Rectal smooth muscle tissue (tissue), 1 donor: Measurements from ENCODE around the gene ZBTB3.
"Not testable (repeated sequence)": the region's sequence is repeated elsewhere in the genome, so short reads cannot be mapped to it uniquely, and the experiment has no call there.

Experiments
- H3K27ac ChIP-seq: one replicate; pipeline ENCODE4 v1.7.0; 2013; ENCODE audit warnings: low read depth, low read length, inconsistent platforms
- H3K27me3 ChIP-seq: one replicate; pipeline ENCODE4 v1.7.0; 2013; ENCODE audit warnings: low read length; ENCODE audit not compliant: control insufficient read depth, insufficient read depth
- H3K36me3 ChIP-seq: one replicate; pipeline ENCODE4 v1.7.0; 2013; ENCODE audit warnings: low read length; ENCODE audit not compliant: control insufficient read depth, insufficient read depth
- H3K4me1 ChIP-seq: one replicate; pipeline ENCODE4 v1.7.0; 2013; ENCODE audit warnings: low read length; ENCODE audit not compliant: control insufficient read depth, insufficient read depth
- H3K4me3 ChIP-seq: one replicate; pipeline ENCODE4 v1.7.0; 2013; ENCODE audit warnings: low read length
- H3K9ac ChIP-seq: one replicate; pipeline ENCODE4 v1.7.0; 2013; ENCODE audit warnings: low read length

Gene ZBTB3

DNA sequence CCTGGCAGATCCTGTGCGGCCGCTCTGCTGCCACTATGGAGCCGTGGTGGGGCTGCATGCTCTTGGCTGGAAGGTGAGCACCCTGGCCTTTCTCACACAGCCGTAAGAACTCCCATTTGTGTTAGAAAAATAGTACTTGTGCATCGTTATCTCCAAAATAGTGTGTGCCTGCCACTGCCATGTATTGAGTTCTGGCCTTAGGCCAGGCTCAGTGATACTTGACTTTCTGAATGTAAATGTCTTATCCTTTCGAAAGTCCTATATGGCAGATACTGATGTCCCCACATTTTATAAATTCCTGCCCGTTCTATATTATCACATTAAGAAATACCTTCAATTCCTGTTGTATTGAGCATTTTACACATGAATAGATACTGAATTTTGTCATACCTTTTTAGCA lies 28.8 kb upstream of the ZBTB3 start:
- Histone ChIP-seq H3K4me3 (no peak overlapping the region), H3K36me3 (peaks cover 6% of the 10 kb centered on the region), H3K27me3 (no peaks in the 10 kb centered on the region), H3K4me1 (peaks cover 6% of the 10 kb centered on the region), H3K9ac (no peak overlapping the region), H3K27ac (no peak overlapping the region)

DNA sequence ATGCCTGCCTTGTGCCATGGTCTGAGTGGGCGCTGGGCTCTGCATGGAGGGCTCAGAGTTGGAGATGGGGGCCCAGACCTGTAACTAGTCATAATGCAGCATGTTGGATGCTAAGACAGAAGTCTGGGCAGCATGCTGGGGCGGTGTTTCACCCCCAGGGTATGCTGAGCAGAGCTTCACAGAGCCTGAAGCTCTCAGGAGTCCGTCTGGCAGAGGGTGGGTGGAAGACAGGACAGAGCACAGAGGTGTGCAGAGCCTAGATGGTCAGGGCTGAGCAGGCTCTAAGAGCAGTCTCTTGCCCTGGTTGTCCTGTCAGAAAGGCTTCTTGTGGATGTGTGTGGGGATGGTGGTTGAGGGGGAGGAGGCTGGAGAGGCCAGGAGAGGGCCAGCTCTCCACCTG lies 24.5 kb upstream of the ZBTB3 start:
- H3K9ac ChIP-seq, result no peak overlapping the region
- no peaks in the 10 kb centered on the region for H3K27me3 ChIP-seq
- no peak overlapping the region for H3K27ac ChIP-seq
- H3K4me3 ChIP-seq, result no peak overlapping the region
- peaks cover 16% of the 10 kb centered on the region for H3K36me3 ChIP-seq
- no peaks in the 10 kb centered on the region for H3K4me1 ChIP-seq

- Histone ChIP-seq H3K27ac (no peak overlapping the region), H3K4me3 (no peak overlapping the region), H3K27me3 (no peaks in the 10 kb centered on the region), H3K9ac (no peak overlapping the region), H3K4me1 (no peaks in the 10 kb centered on the region), H3K36me3 (peaks cover 16% of the 10 kb centered on the region)
Measured at GRCh38 chr11:62777389-62777788, 23.4 kb upstream of the ZBTB3 start.

GRCh38 chr11:62775646-62776045 lies 21.7 kb upstream of the ZBTB3 start:
- Histone ChIP-seq H3K36me3 (peaks cover 11% of the 10 kb centered on the region), H3K27ac (no peak overlapping the region), H3K4me3 (no peak overlapping the region), H3K4me1 (peaks cover 8% of the 10 kb centered on the region), H3K27me3 (no peaks in the 10 kb centered on the region), H3K9ac (no peak overlapping the region)

GRCh38 chr11:62774407-62774806 lies 20.4 kb upstream of the ZBTB3 start:
- Histone ChIP-seq H3K27me3 (no peaks in the 10 kb centered on the region), H3K9ac (no peak overlapping the region), H3K36me3 (peaks cover 11% of the 10 kb centered on the region), H3K27ac (no peak overlapping the region), H3K4me3 (no peak overlapping the region), H3K4me1 (peaks cover 18% of the 10 kb centered on the region)

GRCh38 chr11:62771144-62772021 lies 17.4 kb upstream of the ZBTB3 start, which contains the start of gene TAF6L:
TAF6L (plus strand) TSS chr11:62771396; CDS start chr11:62775784, 4,388 bp downstream.
- peak within 1 kb of the TSS; percentile 87 for H3K4me3 ChIP-seq
- no peaks in the 10 kb centered on the region for H3K27me3 ChIP-seq
- H3K36me3 ChIP-seq, result peaks cover 14% of the 10 kb centered on the region
- H3K27ac ChIP-seq, result peak within 1 kb of the TSS; percentile 96
- peaks cover 18% of the 10 kb centered on the region for H3K4me1 ChIP-seq
- H3K9ac ChIP-seq, result peak within 1 kb of the TSS; percentile 76

- peak overlapping the region; percentile 87 for H3K4me3 ChIP-seq
- H3K9ac ChIP-seq, result peak overlapping the region; percentile 42
- peak overlapping the region; percentile 96 for H3K27ac ChIP-seq
- peaks cover 18% of the 10 kb centered on the region for H3K4me1 ChIP-seq
- H3K36me3 ChIP-seq, result peaks cover 12% of the 10 kb centered on the region
- H3K27me3 ChIP-seq, result no peaks in the 10 kb centered on the region
Measured at GRCh38 chr11:62770778-62771143, 16.8 kb upstream of the ZBTB3 start.

GRCh38 chr11:62760867-62761227 lies 6.9 kb upstream of the ZBTB3 start:
- H3K4me3 ChIP-seq, H3K27me3 ChIP-seq, H3K36me3 ChIP-seq, H3K4me1 ChIP-seq, H3K9ac ChIP-seq, H3K27ac ChIP-seq: not testable (repeated sequence)

- no peak overlapping the region for H3K4me3 ChIP-seq
Measured at GRCh38 chr11:62757846-62758788, 4.2 kb upstream of the ZBTB3 start.

DNA sequence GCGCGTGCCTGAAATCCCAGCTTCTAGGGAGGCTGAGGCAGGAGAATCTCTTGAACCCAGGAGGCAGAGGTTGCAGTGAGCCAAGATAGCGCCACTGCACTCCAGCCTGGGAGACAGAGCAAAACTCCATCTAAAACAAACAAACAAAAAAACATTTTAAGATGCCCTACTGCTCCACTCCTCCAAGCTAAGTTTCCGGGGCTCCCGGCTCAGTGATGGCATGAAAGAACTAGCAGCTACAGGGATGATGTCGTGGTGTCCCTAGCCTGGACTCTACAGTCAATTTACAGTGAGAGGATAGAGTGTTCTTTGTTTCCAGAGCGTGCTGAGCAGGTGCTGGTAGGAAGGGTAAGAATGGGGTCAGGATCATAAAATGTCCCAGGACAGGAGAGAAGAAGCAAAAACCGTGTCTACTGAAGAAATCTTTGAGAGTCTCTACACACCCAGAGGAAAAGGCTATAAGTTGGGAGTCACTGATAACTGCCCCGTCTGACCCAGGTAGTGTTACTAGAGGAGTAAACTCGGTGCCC lies 1.2 kb upstream of the ZBTB3 start:
- peaks cover 3% of the 10 kb centered on the region for H3K36me3 ChIP-seq
- H3K27ac ChIP-seq, result no peak overlapping the region
- H3K9ac ChIP-seq, result no peak overlapping the region
- no peak overlapping the region for H3K4me3 ChIP-seq
- no peaks in the 10 kb centered on the region for H3K27me3 ChIP-seq
- peaks cover 8% of the 10 kb centered on the region for H3K4me1 ChIP-seq

More at GRCh38 chr11:62757846-62758788, 4.2 kb upstream of the ZBTB3 start:
- Histone ChIP-seq H3K27me3 (no peaks in the 10 kb centered on the region), H3K36me3 (peaks cover 3% of the 10 kb centered on the region), H3K9ac (no peak overlapping the region), H3K4me1 (peaks cover 12% of the 10 kb centered on the region), H3K27ac (no peak overlapping the region)

DNA sequence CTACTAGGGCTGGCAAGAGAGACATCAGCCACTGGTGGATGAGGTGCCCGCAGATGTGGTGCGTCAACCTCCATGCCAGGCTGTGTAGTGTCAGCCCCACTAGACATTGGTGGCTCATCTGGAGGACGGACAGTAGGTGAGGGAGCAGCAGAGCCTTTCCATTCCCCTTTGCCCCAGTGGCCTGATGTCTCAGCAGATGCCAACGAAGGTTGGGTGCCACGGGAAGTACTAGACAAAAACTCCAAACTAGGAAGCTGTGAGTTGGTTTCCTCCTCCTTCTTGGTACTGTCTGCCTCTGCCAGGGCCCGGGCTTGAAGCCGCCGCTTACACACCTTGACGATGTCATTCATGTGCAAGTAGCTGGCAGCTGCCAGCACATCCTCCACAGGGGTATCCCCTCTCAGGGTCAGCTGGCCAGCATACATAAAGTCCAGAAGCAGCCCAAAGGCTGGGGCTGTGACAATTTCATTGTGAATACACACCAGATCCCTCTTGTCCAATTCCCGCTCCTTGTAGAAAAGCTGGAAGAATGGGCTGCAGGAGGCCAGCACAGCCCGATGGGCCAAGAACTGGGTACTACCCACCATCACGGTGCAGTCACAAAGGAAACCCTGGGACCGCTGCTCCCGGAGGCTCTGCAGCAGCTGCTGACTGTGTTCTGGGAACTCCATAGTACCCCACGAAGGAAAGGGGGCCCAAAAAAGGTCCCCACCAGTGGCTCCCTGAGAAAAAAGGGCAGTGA lies 795 bp downstream of the ZBTB3 start:
- Histone ChIP-seq H3K4me1 (peaks cover 8% of the 10 kb centered on the region), H3K9ac (peak overlapping the region; percentile 73), H3K27me3 (no peaks in the 10 kb centered on the region), H3K36me3 (peaks cover 3% of the 10 kb centered on the region), H3K27ac (peak overlapping the region; percentile 95), H3K4me3 (peak overlapping the region; percentile 95)
